Measurements from ENCODE around the gene TYW5. TPM values are rescaled to one million over a fixed set of nuclear protein-coding genes. Genes with fewer than 3 reads are reported as not detected.

TYW5 gene
- total RNA-seq, 1 experiment from 2014 or later: 7.1 TPM

DNA sequence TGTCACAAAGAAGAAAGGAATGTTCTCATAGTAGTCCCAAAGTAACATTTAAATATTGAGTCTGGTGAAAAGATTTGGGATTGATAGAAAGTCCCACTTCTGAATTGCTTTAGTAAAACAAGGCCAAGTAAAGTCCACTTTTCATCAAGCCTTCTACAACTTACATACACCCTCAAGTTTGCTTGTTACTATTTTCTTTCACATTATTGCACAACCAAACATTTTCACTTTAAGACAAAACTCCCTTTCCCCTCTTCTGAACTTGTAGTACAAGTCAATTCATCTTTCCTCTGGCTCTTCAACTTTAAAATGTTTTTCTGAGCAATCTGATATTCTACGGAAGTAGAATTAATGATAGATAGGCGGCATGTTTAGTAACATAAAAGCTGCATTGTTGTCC, 11.1 kb upstream of the TYW5 start:
- BruUV-seq (replicated peaks): no TSS peak
- DNase-seq (ENCODE audit: low read depth, low spot score) (no peak), ATAC-seq (no peak)
- no peak overlapping the region for H3K27ac ChIP-seq (ENCODE audit: low read length)
- H3K27me3 ChIP-seq (ENCODE audit: control insufficient read depth, insufficient read depth, low read length): no peaks in the 10 kb centered on the region
- no peaks in the 10 kb centered on the region for H3K4me1 ChIP-seq (ENCODE audit: control insufficient read depth, insufficient read depth, low read length)
- TF ChIP-seq, protein P1, sequence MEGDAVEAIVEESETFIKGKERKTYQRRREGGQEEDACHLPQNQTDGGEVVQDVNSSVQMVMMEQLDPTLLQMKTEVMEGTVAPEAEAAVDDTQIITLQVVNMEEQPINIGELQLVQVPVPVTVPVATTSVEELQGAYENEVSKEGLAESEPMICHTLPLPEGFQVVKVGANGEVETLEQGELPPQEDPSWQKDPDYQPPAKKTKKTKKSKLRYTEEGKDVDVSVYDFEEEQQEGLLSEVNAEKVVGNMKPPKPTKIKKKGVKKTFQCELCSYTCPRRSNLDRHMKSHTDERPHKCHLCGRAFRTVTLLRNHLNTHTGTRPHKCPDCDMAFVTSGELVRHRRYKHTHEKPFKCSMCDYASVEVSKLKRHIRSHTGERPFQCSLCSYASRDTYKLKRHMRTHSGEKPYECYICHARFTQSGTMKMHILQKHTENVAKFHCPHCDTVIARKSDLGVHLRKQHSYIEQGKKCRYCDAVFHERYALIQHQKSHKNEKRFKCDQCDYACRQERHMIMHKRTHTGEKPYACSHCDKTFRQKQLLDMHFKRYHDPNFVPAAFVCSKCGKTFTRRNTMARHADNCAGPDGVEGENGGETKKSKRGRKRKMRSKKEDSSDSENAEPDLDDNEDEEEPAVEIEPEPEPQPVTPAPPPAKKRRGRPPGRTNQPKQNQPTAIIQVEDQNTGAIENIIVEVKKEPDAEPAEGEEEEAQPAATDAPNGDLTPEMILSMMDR (IDR thresholded peaks at IDR 0.05): no peak
- TF ChIP-seq SIN3A (IDR thresholded peaks at IDR 0.05; ENCODE audit: borderline replicate concordance, insufficient read depth, low read depth, low read length): no peak
- TF ChIP-seq, protein P2, sequence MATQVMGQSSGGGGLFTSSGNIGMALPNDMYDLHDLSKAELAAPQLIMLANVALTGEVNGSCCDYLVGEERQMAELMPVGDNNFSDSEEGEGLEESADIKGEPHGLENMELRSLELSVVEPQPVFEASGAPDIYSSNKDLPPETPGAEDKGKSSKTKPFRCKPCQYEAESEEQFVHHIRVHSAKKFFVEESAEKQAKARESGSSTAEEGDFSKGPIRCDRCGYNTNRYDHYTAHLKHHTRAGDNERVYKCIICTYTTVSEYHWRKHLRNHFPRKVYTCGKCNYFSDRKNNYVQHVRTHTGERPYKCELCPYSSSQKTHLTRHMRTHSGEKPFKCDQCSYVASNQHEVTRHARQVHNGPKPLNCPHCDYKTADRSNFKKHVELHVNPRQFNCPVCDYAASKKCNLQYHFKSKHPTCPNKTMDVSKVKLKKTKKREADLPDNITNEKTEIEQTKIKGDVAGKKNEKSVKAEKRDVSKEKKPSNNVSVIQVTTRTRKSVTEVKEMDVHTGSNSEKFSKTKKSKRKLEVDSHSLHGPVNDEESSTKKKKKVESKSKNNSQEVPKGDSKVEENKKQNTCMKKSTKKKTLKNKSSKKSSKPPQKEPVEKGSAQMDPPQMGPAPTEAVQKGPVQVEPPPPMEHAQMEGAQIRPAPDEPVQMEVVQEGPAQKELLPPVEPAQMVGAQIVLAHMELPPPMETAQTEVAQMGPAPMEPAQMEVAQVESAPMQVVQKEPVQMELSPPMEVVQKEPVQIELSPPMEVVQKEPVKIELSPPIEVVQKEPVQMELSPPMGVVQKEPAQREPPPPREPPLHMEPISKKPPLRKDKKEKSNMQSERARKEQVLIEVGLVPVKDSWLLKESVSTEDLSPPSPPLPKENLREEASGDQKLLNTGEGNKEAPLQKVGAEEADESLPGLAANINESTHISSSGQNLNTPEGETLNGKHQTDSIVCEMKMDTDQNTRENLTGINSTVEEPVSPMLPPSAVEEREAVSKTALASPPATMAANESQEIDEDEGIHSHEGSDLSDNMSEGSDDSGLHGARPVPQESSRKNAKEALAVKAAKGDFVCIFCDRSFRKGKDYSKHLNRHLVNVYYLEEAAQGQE (IDR thresholded peaks at IDR 0.05; ENCODE audit: insufficient read depth in 1 of 2, low read depth in 2 of 2, low read length in 1 of 2): no peak
- no peak for TF ChIP-seq POLR2AphosphoS5 (IDR thresholded peaks at IDR 0.05; ENCODE audit: low read depth, low read length)
- TF ChIP-seq TCF7L2 (IDR thresholded peaks at IDR 0.05; ENCODE audit: low read depth, low read length): no peak
- peaks cover 36% of the 10 kb centered on the region for H3K36me3 ChIP-seq (ENCODE audit: control insufficient read depth, insufficient read depth, low read length)
- H3K9me3 ChIP-seq (ENCODE audit: control insufficient read depth, insufficient read depth, low read depth, low read length): no peaks in the 10 kb centered on the region
- ChIA-PET CTCF (no interaction called here), POLR2A (no interaction called here)
- in situ Hi-C loops (cut with HindIII; ENCODE audit: low pct_unique_long_range_greater_than_20kb, low sequenced_read_pairs) (no loop called here), intact Hi-C loops (cut with micrococcal nuclease; ENCODE audit: unreplicated experiment) (no loop called here)
- H3K4me3 ChIP-seq (ENCODE audit: low read depth in 2 of 2, low read length in 2 of 2): no peak overlapping the region

GRCh38 chr2:199962203-199962602, 6.9 kb upstream of the TYW5 start:
- no peaks in the 10 kb centered on the region; the same call in none of the 2 replicates for H3K4me1 ChIP-seq (ENCODE audit: control insufficient read depth, insufficient read depth, low read length)
- no peaks in the 10 kb centered on the region for H3K9me3 ChIP-seq (ENCODE audit: control insufficient read depth, insufficient read depth, low read depth, low read length)
- peaks cover 57% of the 10 kb centered on the region for H3K36me3 ChIP-seq (ENCODE audit: control insufficient read depth, insufficient read depth, low read length)
- no peak overlapping the region for H3K27ac ChIP-seq (ENCODE audit: low read length)
- in situ Hi-C loops (cut with HindIII; ENCODE audit: low pct_unique_long_range_greater_than_20kb, low sequenced_read_pairs) (no loop called here), intact Hi-C loops (cut with micrococcal nuclease; ENCODE audit: unreplicated experiment) (no loop called here)
- H3K27me3 ChIP-seq (ENCODE audit: control insufficient read depth, insufficient read depth, low read length): no peaks in the 10 kb centered on the region
- H3K4me3 ChIP-seq (ENCODE audit: low read depth in 2 of 2, low read length in 2 of 2): no peak overlapping the region
- no peak for TF ChIP-seq POLR2AphosphoS5 (IDR thresholded peaks at IDR 0.05; ENCODE audit: low read depth, low read length)
- TF ChIP-seq, protein P2 (IDR thresholded peaks at IDR 0.05; ENCODE audit: insufficient read depth in 1 of 2, low read depth in 2 of 2, low read length in 1 of 2): no peak
- no peak for TF ChIP-seq SIN3A (IDR thresholded peaks at IDR 0.05; ENCODE audit: borderline replicate concordance, insufficient read depth, low read depth, low read length)
- no peak for TF ChIP-seq TCF7L2 (IDR thresholded peaks at IDR 0.05; ENCODE audit: low read depth, low read length)
- TF ChIP-seq, protein P1 (IDR thresholded peaks at IDR 0.05): no peak
- ATAC-seq: no peak
- DNase-seq (ENCODE audit: low read depth, low spot score): no peak
- no TSS peak for BruUV-seq (replicated peaks)
- POLR2A ChIA-PET: no interaction called here
- CTCF ChIA-PET: no interaction called here
